GM12891 (cell line): ENCODE data around the gene BTG1.

Experiments used
- PAX5 ChIP-seq: IDR thresholded peaks from 2 replicates; pipeline ENCODE4 v1.6.1; 2011; ENCODE audit warnings: low read length, moderate library complexity, mild to moderate bottlenecking; ENCODE audit not compliant: insufficient read depth, severe bottlenecking
- POLR2A ChIP-seq: IDR thresholded peaks from 2 replicates; pipeline ENCODE4 v1.6.1; 2011; ENCODE audit warnings: low read depth, low read length, control low read depth
- POLR2AphosphoS5 ChIP-seq: IDR thresholded peaks from 2 replicates; pipeline ENCODE4 v1.6.1; 2011; ENCODE audit warnings: low read depth, low read length, control low read depth
- POU2F2 ChIP-seq: IDR thresholded peaks from 2 replicates; pipeline ENCODE4 v1.6.1; 2011; ENCODE audit warnings: low read depth, mild to moderate bottlenecking, control low read depth, low read length, moderate library complexity
- SPI1 ChIP-seq: IDR thresholded peaks from 2 replicates; pipeline ENCODE4 v1.6.1; 2011; ENCODE audit warnings: low read depth, low read length, control low read depth
- TAF1 ChIP-seq: IDR thresholded peaks from 2 replicates; pipeline ENCODE4 v1.6.1; 2011; ENCODE audit warnings: low read depth, low read length, control low read depth

DNA sequence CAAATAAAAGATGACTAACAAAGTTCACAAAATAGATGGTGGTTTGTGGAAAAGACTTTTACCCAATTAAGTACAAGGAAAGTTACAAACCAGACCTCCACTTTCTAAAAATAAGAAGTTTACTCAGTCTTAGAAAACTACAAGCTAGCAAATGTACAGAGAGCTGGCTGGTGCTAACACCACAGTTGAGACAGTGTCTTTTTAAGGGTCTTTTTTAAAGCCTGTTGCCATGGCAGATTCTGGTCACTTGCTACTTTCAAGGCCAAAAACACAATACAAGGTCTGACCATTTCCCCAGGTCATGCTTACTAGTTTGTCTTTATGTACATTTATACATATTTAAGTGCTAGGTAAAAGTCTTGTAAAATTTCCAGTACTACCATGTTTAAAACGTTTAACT, 2.4 kb downstream of the BTG1 start:
- TF ChIP-seq POLR2AphosphoS5 (peak; percentile 27; the same call in 1 of the 2 replicates), SPI1 (no peak), POLR2A (peak; percentile 64; the same call in 1 of the 2 replicates), TAF1 (no peak), POU2F2 (no peak), PAX5 (no peak)
